Activated CD8-positive, alpha-beta memory T cell treated with anti-CD3 and anti-CD28 coated beads for 1 hour (primary cell): ENCODE measurements around the gene CTNND2.

Experiments used
- DNase-seq, 2 donors: peaks; one replicate each; pipeline ENCODE4 v3.0.0-alpha.2; 2020; ENCODE audit warnings: low read depth in 1 of 2; ENCODE audit errors: extremely low read depth in 1 of 2

CTNND2 gene

DNA sequence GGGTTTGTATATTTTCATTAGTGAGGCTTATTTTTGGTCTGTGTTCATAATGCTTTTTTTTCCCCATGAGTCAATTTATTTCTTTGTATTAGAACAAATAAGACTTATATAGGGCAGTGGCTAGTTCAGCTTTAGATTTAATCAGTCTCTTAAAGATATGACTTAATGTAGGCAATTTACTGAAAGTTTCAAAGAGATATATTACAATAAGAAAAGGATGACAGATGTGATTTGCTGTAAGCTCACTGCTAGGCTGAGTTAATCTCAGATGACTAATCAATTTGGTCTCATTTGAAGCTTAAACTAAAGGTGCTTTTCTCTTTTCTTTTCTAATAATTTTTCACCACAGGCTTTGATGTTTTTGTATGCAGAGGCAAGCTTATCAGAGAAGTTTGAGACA, 851.4 kb downstream of the CTNND2 start:
- no peak for DNase-seq

DNA sequence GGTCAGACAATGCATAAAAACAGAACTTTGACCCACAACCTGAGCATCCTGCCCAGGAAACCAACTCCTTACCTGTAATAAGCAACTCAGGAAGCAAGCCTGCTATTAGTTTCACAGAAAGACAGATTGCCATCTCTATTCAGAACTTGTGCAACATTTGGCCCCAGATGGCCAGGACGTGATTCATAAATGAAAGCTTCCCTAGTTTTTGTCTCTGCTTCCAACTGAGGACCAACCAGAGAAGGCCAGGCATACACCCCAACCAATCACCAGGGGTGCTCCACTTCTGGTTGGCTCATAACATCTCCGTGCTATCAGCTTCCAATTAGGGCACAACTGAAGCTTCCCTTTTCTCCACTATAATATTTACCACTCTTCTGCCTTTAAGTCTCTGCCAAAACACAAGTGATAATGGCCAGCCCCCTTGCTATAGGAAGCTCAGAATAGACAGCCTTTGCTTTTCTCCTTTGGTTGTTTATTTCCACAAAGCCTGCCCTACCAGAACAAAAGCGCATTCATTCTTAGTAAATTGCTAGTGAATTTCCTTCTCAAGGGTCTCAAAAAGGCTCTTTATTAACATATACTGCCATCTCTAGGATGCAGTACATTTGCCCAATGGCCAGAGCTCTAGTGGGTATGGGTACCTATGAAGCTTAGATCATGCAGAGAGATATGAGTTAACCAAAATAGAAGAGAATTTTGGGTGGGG, 853.5 kb downstream of the CTNND2 start:
- no peak for DNase-seq

- DNase-seq: no peak
Observed at GRCh38 chr5:11048760-11049159, 855.5 kb downstream of the CTNND2 start.

DNA sequence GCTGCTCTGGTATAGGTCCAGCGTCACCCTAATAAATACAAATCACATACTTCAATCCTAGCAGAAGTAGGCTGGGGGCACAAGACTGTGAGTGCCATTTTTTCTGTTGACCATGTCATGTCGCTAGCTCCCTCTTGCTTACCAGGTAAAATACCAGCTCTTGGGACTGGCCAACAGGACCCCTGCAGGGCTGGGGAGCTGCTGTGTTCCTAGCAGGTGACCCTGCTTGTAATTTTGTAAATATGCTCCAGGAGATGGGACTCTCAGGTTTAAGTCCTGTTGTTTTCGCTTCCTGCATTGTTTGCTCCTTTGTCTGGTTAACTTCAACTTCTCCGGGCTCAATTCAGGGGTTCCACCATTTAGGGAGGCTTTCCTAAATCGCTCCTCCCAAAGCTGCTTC, 856.6 kb downstream of the CTNND2 start:
- no peak for DNase-seq

DNA sequence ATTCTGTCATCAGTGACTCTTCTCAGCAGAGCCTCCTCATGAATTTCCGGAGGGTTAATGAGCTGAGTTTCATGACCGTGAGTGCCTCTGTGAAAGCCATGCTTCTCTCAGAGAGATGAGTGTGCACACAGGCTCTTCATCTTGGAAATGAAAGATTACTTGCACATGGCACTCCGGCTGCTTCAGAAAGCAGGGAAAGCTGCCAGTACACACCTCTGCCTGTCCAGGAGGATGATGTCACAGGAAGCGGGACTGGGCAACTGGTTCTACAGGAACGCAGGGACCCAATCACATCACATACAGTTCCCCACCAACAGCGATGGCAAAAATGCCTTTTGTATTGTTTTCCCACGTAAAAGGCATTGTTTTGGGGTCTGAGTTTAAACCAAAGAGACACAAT, 857.2 kb downstream of the CTNND2 start:
- no peak for DNase-seq

DNA sequence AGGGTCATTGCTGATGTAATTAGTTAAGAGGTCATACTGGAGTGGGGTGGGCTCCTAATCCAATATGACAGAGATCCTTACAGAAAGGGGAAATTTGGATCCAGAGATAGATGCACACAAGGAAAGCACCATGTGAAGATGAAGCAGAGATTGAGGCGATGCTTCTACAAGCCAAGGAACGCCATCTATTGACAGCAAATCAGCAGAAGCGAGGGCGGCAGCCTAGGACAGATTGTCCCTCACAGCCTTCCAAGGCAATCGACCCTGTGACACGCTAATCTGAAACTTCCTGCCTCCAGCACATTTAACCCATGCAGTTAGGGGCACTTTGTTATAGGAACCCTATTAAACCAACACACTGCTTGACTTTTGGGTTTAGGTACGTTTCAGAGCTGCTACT, 858.1 kb downstream of the CTNND2 start:
- no peak for DNase-seq

DNA sequence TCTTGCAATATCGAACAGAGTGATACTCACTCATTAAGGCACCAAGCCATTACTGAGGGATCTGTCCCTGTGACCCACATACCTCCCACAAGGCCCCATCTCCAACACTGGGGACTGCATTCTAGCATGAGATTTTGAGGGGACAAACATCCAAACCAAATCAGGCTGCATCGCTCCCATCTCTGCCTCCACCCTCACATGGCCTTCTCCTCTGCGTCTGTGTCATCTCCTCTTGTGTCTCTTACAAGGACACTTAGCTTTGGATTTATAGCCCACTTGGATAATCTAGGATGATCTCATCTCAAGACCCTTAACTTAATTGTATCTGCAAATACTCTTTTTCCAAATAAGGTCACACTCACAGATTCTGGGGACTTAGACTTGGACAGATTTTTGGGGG, 858.8 kb downstream of the CTNND2 start:
- DNase-seq: no peak

- DNase-seq: no peak
Observed at GRCh38 chr5:11044581-11044980, 859.7 kb downstream of the CTNND2 start.

DNA sequence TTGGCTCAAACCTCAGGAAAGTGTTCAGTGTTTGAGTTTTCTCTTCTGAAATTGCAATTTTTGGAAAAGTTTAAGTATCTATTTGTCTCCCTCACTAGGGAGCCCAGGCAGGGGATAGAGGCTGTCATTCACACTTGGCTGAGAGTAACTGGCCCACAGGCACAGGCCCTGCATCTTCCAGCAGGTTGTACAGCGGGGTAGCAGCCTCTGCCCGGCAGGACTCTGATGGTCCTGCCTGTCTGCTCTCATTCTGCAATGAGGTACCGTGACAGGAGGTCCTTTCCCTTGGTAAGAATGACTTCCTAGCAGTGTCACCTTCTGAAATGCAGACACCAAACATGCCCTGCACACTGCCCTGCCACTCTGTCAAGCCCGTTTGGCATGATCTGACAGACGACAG, 860.4 kb downstream of the CTNND2 start:
- no peak for DNase-seq

GRCh38 chr5:11040345-11040744, 863.9 kb downstream of the CTNND2 start:
- DNase-seq: no peak

GRCh38 chr5:11038772-11039171, 865.5 kb downstream of the CTNND2 start:
- no peak for DNase-seq

- no peak for DNase-seq
Observed at GRCh38 chr5:11037941-11038340, 866.3 kb downstream of the CTNND2 start.

- DNase-seq: no peak
Observed at GRCh38 chr5:11037080-11037479, 867.2 kb downstream of the CTNND2 start.

GRCh38 chr5:11030671-11031070, 873.6 kb downstream of the CTNND2 start:
- no peak for DNase-seq

GRCh38 chr5:11027660-11028059, 876.6 kb downstream of the CTNND2 start:
- no peak for DNase-seq

DNA sequence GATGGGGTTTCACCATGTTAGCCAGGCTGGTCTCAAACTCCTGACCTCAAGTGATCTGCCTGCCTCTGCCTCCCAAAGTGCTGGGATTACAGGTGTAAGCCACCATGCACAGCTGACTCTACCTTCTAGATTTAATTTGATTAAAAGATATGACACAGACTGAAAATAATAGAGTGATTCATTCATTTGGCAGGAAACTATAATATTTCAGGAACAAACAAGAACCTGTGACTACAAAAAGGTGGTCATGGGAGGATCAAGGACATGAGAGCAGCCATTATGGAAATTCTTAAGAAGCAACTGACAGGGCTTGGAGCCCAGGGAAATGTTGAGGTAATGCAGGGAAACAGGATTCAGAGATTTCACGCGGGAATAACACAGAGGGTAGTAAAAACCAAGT, 877.7 kb downstream of the CTNND2 start:
- no peak for DNase-seq

DNA sequence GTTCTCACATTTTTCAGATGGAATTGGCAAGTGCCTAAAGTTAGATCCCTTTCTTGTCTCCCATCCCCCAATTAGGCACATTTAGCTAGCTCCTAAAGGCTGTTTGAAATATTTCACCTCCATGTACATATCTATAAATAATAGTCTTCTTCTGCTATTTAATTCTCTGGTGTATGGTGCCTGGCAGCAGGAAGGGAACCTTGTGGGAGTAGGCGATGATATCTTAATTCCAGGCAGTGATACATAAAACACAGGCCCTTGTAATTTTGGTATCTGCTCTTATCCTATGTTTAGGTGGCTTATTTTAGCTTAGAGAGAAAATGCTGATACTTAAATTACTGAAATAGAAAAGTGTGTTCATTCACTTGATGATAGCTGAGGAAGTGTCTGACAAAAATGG, 880.3 kb downstream of the CTNND2 start:
- DNase-seq: no peak

GRCh38 chr5:11013793-11014192, 890.5 kb downstream of the CTNND2 start:
- no peak for DNase-seq

DNA sequence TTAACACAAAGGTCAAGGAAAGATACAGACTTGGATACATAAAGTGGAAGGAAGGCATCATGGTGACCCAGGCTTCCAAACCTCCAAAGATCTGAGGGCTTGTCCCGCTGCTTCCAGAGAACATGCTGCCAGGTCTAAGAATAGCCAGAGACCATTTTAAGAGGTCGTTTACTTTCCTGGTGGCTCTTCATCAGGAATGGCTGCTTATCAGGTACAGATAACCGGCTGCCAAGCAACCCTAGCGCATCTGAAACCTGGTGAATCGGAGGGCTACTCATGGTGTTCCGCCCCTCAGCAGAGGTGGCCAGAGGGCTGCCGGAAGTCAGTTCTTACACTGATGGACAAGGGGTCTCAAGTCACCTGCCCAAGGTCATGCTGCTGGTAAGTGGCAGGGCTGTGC, 892.0 kb downstream of the CTNND2 start:
- DNase-seq: no peak

DNA sequence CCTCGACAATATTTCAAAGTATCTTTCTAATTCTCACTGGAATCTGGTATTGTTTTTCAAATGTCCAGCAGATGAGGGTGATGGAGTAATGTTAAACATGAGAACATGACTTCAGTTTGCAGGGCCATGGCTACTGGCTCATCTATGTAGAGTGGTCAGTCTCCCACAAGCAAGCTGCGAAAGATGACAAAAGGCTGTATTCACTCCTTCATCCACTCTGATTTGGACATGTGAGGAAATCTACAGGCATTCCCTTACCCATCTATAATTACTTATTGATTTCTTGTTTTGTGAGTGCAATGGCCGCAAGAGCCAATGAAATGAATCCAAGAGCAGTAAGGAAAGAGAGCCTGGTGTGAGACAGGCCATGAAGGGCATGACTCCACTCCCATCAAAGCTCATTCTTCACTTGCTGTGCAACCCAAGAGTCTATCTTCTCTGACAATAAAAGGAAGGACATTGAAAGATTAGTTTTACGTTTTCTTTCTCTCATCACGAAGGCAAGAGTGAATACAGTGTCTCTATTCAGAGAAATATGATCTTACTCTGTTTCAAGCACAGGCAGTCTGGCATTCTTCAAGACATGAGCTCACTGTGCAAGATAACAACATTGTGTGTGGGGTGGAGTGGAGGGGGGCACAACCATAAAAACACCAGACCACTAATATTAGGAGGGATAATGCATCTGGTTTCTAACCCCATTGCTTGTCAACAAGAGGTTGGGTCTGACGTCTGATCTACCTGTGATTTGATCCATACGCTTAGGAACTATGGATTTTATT, 893.6 kb downstream of the CTNND2 start:
- no peak for DNase-seq

DNA sequence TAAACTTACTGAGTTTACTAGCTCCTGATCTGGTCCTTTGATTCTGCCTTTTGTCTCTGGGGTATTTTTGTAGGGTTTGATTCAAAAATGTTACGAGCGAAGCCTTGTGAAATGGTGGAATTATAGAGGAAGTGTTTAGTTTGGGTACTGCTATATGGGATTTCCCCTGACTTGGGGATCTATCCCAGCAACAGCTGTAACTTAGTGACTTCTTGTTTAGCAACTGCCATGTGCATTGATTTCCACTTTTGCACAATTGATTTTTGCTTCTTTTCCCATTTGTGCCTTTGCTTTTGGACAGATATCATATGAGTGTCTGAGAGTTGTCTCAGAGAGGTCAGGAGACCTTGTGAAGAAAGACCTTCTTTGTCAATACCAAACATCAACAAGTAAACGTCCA, 894.7 kb downstream of the CTNND2 start:
- no peak for DNase-seq

DNA sequence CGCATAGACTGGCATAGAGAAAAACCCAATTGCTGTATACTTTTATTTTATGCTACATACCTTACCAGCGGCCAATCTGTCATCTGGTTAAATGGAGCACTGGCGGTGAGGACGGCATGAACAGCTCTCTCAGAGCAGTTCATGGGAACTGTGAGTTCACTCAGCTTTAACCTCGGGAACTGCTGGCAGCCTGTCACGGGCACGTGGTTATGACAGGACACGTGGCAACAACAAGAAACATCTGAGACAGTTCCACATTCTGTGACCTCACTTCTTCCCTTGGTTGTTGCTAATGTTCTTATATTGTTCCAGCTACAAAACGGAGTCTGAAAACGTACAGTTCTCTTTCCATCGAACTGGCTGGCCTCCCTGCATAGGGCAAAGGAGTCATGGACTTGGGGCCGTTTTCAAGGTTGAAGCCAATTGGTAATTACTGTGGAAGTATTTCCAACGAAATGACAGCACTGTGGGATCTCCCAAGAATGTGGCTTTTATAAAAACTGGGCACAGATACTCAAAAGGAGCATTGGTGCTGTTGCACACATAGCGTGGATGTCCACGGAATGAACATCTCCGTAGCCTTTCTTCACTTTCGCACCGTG, 896.9 kb downstream of the CTNND2 start:
- DNase-seq: no peak
